CD4-positive, alpha-beta T cell treated with Interleukin-17A for 4 hours (primary cell): ENCODE measurements around the gene UBAP1.
"Not testable (repeated sequence)": the region's sequence is repeated elsewhere in the genome, so short reads cannot be mapped to it uniquely, and the experiment has no call there.

Source experiments
- DNase-seq: peaks from one replicate; pipeline ENCODE4 v3.0.0-alpha.2; 2020; ENCODE audit warnings: mixed read lengths

The UBAP1 gene

DNA sequence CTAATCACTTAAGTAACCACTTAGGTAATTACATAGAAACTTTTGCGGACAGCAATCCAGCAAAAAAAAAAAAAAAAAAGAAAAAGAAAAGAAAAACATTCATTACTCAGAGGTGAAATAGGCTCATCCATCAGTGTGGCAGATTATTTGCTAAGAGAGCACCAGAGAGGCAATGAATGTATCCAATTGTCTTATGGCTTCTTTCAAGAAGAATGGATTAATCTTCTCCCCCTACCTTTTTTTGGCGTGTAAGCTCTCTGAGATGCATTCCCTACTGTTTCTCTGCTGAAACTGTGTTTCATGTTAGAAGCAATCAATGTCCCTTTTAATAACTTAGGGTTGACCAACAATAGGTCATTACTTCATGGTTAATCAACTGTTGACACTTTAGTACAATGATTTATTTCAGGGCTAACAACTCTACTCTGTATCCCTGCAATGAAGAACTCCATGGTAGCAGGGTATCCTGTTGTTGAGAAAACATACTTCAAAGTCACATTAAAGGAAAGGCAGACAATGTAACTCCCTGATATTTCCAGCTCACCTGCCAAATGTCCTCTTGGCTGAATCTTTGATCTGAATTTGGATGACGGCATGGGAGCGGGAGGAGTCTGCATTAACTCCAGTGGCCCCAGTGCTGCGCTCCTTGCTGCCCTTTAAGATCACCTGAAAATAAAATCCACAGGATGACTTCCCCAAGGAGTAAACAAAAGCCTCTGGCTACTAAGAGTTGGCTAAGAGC is 92.6 kb downstream of the UBAP1 start:
- no peak for DNase-seq

DNA sequence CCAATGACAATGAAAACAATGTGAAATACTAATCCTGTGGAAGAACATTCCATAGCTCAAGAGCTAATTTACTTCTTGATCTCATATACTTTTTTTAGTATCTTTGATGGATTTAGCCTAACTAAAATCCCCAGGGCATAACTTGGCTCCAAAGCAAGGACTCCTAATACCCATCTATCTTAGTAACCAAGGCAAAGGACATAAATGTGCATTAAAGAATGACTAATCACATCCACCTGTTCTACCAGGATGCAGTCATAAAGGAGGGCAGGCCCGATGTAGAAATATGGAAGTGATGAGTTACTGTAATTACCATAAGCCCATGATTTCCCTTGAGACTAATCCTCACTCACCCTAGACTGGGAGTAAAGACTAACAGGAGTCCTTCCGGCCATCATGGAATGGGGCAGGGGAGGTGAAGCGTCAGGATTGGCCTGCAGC is 93.3 kb downstream of the UBAP1 start:
- no peak for DNase-seq

DNA sequence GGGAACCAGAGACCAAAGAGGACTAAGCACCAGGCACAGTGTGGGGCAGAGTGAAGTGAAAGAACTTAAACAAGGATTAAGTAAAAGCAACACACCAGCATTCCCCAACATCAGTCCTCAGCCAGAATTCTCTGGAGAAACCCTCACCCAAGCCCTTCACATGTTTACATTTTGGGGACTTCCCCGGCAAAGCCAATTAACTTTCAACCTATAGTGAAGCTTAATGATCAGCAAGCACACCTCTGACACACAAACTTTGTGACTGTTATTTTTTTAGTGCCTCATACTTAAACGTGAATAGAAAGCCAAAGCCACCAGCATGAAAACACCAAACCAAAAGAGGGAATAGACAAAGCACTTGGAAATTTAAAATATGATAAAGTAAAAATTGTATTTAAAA is 94.7 kb downstream of the UBAP1 start:
- not testable (repeated sequence) for DNase-seq

DNA sequence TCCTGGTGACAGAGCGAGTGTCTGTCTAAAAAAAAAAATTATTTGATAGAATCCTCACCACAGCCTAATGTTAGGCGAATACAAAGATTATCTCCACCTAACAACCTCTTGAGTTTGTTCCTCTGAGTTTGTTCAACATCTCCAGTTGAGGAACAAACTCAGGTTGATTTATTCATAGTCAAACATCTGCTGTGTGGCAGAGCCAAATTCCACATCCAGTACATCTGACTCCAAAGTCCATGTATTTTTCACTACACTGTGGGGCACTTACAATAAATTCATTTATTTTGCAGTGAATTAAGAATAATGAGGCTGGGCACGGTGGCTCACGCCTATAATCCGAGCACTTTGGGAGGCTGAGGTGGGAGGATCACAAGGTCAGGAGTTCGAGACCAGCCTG is 97.0 kb downstream of the UBAP1 start:
- DNase-seq: no peak

DNA sequence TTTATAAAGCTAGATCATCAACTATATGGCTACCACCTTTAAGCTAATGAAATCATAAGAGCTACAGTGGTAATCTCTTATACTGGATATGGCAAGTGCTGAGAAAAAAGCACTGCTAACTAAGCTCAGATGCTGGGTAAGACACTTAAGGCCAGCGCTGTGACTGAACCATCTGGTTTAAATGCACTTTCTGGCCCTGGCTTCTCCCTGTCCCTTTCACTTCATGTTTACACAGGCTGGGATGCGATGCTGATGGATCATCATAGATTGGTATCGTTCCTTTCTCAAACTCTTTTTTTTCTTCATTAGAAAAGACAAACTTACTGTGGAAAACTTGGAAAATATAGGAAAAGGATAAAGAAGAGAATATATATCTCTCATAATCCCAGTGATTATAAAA is 97.9 kb downstream of the UBAP1 start:
- DNase-seq: no peak

DNA sequence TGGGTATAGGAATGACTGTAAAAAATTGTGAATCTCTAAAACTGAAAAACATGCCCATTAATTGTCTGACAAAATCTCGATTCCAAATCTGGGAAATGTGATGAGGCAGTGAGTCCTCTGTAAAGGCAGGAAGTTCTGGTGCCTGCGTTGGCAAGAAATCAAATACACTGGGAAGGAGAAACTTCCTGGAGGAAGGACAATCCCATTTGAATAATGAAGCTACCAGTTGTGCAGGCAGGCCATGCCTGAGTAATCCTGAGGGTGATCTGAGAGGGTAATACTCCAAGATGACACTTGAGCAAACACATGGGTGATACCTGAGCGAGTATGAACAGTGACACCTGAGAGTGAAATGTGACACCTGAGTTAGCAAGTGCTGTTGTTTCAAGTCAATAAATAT is 100.6 kb downstream of the UBAP1 start:
- DNase-seq: no peak

DNA sequence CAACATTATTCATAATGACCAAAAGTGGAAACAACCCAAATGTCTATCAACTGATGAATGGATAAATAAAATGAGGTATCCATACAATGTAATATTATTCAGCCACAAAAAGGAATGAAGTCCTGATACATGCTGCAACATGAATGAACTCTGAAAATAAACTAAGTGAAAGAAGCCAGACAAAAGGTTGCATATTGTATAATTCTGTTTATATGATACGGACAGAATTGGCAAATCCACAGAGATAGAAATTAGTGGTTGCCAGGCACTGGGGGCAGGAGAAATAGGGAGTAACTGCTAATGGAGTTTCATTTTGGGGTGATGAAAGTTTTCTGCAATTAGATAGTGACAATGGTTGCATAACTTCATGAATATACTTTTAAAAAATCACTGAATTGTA is 103.3 kb downstream of the UBAP1 start:
- DNase-seq: no peak

DNA sequence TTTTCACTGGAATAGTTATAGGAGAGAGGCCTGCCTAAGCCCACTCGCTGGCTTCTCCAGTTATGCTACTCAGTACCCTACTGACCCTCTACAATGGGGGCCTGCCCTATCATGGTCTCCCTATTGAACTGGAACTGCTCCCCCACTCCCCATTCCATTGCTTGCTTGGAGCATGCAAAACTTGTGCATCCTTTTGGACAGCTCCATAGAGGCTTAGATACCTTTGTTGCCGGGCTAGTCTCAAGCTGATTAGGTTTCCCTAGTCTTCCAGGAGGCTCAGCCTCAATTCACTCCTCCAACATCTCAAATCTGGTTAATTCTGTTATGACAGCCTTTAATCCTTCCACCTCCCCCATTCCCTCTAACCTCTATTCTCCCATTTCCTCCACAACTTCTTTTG is 110.3 kb downstream of the UBAP1 start:
- no peak for DNase-seq

DNA sequence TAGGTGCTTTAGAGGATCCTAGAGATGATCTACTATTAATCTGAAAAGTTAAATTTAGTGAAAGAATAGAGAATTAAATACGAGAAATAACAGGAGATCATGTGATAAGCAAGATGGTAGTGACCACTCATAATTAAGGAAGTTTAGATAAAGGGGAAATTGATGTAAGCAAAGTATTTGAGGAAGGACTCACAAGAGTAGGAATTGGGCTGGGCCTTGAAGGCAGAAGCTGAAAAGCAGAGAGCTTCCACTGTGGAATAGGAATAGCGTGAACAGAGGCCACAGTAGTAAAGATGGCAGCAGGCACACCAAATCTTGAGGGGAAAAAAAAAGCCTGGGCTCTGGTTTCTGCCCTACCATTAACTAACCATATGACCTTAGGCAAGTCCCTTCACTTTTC is 112.2 kb downstream of the UBAP1 start:
- no peak for DNase-seq

DNA sequence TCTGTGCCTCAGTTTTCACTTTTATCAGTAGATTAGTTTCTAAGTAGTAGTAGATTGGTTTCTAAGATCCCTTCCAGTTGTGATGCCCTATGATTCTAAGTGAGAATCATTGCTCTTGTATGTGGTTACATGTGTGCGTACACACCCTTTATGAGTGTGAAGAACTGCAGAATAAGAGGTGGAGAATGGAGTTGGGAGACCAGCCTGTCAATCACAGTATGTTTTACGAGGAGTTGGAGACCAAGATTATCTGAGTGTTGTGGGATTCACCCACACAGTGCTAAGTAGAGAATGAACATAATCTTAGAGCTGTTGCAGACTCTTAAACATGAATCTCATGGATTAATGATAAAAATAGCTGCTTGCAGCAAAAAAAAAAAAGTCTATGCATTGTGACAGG is 112.6 kb downstream of the UBAP1 start:
- DNase-seq: no peak

DNA sequence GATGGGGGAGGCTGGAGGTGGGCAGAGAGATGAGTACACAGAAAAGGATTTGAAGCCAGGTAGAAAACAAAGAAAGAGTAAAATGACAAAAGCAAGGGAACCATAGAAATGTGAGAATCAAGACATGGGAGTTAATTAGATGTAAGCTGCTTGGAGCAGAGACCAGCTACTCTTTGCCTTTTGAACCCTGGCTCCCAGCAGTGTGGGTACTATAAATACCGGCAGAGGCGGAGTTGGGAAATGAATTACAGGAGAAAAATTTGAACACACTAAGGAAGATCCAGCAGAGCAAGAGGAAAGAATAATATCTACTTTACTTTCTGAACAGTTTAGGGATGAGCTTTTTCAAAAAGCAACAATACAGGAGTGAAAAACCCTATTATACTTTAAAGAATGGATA is 113.7 kb downstream of the UBAP1 start:
- DNase-seq: no peak

DNA sequence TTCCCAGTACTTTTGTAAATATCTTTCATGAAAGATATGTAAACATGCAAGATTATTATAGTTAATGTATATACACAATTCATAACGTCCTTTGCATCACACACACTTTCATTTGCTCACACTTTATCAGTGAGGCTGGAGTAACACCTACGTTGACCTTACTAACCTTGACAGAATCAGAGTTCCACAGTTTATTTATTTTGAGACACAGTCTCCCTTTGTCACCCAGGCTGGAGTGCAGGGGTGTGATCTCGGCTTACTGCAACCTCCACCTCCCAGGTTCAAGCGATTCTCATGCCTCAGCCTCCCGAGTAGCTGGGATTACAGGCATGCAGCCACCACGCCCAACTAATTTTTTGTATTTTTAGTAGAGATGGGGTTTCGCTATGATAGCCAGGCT is 122.2 kb downstream of the UBAP1 start:
- DNase-seq: not testable (repeated sequence)
